ENCODE results near the gene RNF115. TPM values are rescaled to one million over a fixed set of nuclear protein-coding genes. Genes with fewer than 3 reads are reported as not detected.
"Not testable (repeated sequence)": the region's sequence is repeated elsewhere in the genome, so short reads cannot be mapped to it uniquely, and the experiment has no call there.

Gene RNF115
- total RNA-seq, 1 experiment from 2014 or later = 9.5 TPM

GRCh38 chr1:145729196-145729595, 94.7 kb downstream of the RNF115 start:
- no peaks in the 10 kb centered on the region for H3K9me3 ChIP-seq (ENCODE audit: control insufficient read depth in 1 of 2, insufficient read depth in 1 of 2, low read depth in 1 of 2, low read length in 2 of 2)
- H2AFZ ChIP-seq (ENCODE audit: low read depth, low read length, poor library complexity, severe bottlenecking) = no peak overlapping the region
- intact Hi-C loops (cut with micrococcal nuclease) = loop anchor here (10.0 kb wide), 1 partner anchor 134 kb away; no protein-coding TSS in a partner anchor
- RAD21 ChIA-PET (ENCODE audit: low non-redundant PET in 1 of 2, low total read pairs in 2 of 2, uncharacterized antibody in 2 of 2, unreplicated experiment in 2 of 2) = no interaction called here
- H3K4me1 ChIP-seq (ENCODE audit: control insufficient read depth in 1 of 2, insufficient read depth in 2 of 2, low read length in 2 of 2) = peaks cover 0 to 7% of the 10 kb centered on the region in 2 experiments; a peak in 2 of 4 replicates
- no peaks in the 10 kb centered on the region for H3K9me2 ChIP-seq (ENCODE audit: insufficient read depth)
- TF ChIP-seq EGR1 (IDR thresholded peaks at IDR 0.05; ENCODE audit: low read depth) (no peak), REST (IDR thresholded peaks at IDR 0.05; ENCODE audit: low read depth) (no peak), YY1 (IDR thresholded peaks at IDR 0.05; ENCODE audit: extremely low read depth, insufficient replicate concordance, low read depth, low read length) (no peak), RAD21 (IDR thresholded peaks at IDR 0.05; ENCODE audit: low read depth) (no peak), EZH2 (IDR thresholded peaks at IDR 0.05) (no peak), TCF7L2 (IDR thresholded peaks at IDR 0.05; ENCODE audit: borderline replicate concordance, extremely low read depth, insufficient read depth, insufficient read length) (no peak), MAX (IDR thresholded peaks at IDR 0.05) (no peak), FOSL1 (IDR thresholded peaks at IDR 0.05; ENCODE audit: low read depth) (no peak)
- ATAC-seq = no peak
- POLR2A ChIA-PET = no interaction called here
- no peaks in the 10 kb centered on the region for H3K36me3 ChIP-seq (ENCODE audit: control insufficient read depth in 1 of 2, insufficient read depth in 2 of 2, low read length in 2 of 2)
- H4K20me1 ChIP-seq (ENCODE audit: insufficient read depth) = no peaks in the 10 kb centered on the region
- CTCF ChIA-PET = no interaction called here
- H3K27me3 ChIP-seq (ENCODE audit: insufficient read depth, low read length) = no peaks in the 10 kb centered on the region
- no peaks in the 10 kb centered on the region for H3K79me2 ChIP-seq (ENCODE audit: insufficient read depth, low read length)
- no peak overlapping the region for H3K4me3 ChIP-seq (replicated peaks in 1 of 2; ENCODE audit: low read depth in 1 of 2, low read length in 2 of 2)
- no peak overlapping the region for H3K4me2 ChIP-seq (ENCODE audit: low read length)
- H3K9ac ChIP-seq (ENCODE audit: low read length) = no peak overlapping the region
- DNase-seq (ENCODE audit: low read depth, low spot score) = no peak
- H3K27ac ChIP-seq (ENCODE audit: low read depth, low read length) = no peak overlapping the region
- BruUV-seq (replicated peaks) = no TSS peak

GRCh38 chr1:145726193-145726592, 97.7 kb downstream of the RNF115 start:
- H4K20me1 ChIP-seq (ENCODE audit: insufficient read depth); BruUV-seq (replicated peaks); CTCF ChIA-PET; H3K36me3 ChIP-seq (ENCODE audit: control insufficient read depth in 1 of 2, insufficient read depth in 2 of 2, low read length in 2 of 2); RAD21 ChIA-PET (ENCODE audit: low non-redundant PET in 1 of 2, low total read pairs in 2 of 2, uncharacterized antibody in 2 of 2, unreplicated experiment in 2 of 2); H2AFZ ChIP-seq (ENCODE audit: low read depth, low read length, poor library complexity, severe bottlenecking); H3K9ac ChIP-seq (ENCODE audit: low read length); H3K27ac ChIP-seq (ENCODE audit: low read depth, low read length); H3K9me3 ChIP-seq (ENCODE audit: control insufficient read depth in 1 of 2, insufficient read depth in 1 of 2, low read depth in 1 of 2, low read length in 2 of 2); H3K4me2 ChIP-seq (ENCODE audit: low read length); H3K79me2 ChIP-seq (ENCODE audit: insufficient read depth, low read length); H3K4me3 ChIP-seq (replicated peaks in 1 of 2; ENCODE audit: low read depth in 1 of 2, low read length in 2 of 2); H3K9me2 ChIP-seq (ENCODE audit: insufficient read depth); POLR2A ChIA-PET; H3K27me3 ChIP-seq (ENCODE audit: insufficient read depth, low read length); DNase-seq (ENCODE audit: low read depth, low spot score); ATAC-seq: not testable (repeated sequence)
- H3K4me1 ChIP-seq (ENCODE audit: control insufficient read depth in 1 of 2, insufficient read depth in 2 of 2, low read length in 2 of 2) = peaks cover 0 to 13% of the 10 kb centered on the region in 2 experiments; a peak in 2 of 4 replicates
- intact Hi-C loops (cut with micrococcal nuclease) = loop anchor here (10.0 kb wide), 1 partner anchor 131 kb away; no protein-coding TSS in a partner anchor

Data from HCT116 (cell line).